GM12878 (cell line): ENCODE results near the gene PAIP1. TPM values are rescaled to one million over a fixed set of nuclear protein-coding genes. Genes with fewer than 3 reads are reported as not detected.

ENCODE experiments used
- ATAC-seq: fragments of 200-7000 bp; cut with Tn5 transposase; 3 replicates; pipeline ENCODE4 v1.9.1; 2020; ENCODE audit warnings: mild to moderate bottlenecking, moderate library complexity
- BruUV-seq: library from RNA; stranded (reverse); fragments of 400-500 nt; replicated peaks from 2 replicates; lab custom pipeline; 2021; lab: Mats Ljungman, UMichigan
- CTCF ChIA-PET: fragments of 300-600 bp; sonication (Branson Sonifier 250); formaldehyde crosslinking; extraction: SDS; loops from one replicate; lab custom pipeline; 2021; ENCODE audit warnings: inconsistent platforms; lab: Yijun Ruan, JAX
- POLR2A ChIA-PET: fragments of 350-600 bp; formaldehyde crosslinking; extraction: SDS; loops from one replicate; lab custom pipeline; 2021; ENCODE audit warnings: inconsistent platforms; lab: Charles Lee
- RAD21 ChIA-PET: fragments of 300-600 bp; sonication (Branson Sonifier 250); formaldehyde crosslinking; loops from one replicate; lab custom pipeline; 2023; ENCODE audit warnings: antibody characterized with exemption; ENCODE audit not compliant: unreplicated experiment; lab: Charles Lee
- SMC1A ChIA-PET: fragments of 300-600 bp; sonication (Branson Sonifier 250); formaldehyde crosslinking; loops from one replicate; lab custom pipeline; 2023; ENCODE audit not compliant: unreplicated experiment, uncharacterized antibody; lab: Charles Lee
- DNase-seq: peaks from one replicate; pipeline ENCODE4 v3.0.0-alpha.2; 2011; ENCODE audit warnings: low read depth, low spot score
- FAIRE-seq: peaks from 3 replicates; lab custom pipeline; 2011; peaks lifted over from hg19 to GRCh38; lab: Jason Lieb, UNC
- H2AFZ ChIP-seq: 2 replicates; pipeline ENCODE4 v1.6.0; 2011; ENCODE audit warnings: low read depth, low read length, control low read depth; ENCODE audit not compliant: control insufficient read depth
- H3K27ac ChIP-seq: 2 replicates; pipeline ENCODE4 v1.5.1; 2011; ENCODE audit warnings: control low read depth; ENCODE audit not compliant: control insufficient read depth, insufficient read depth
- H3K27me3 ChIP-seq, 2 experiments: replicated peaks in 1 of 2; 2 replicates each; pipeline versions ENCODE4 v1.6.0 to v1.6.1; 2011; ENCODE audit warnings: low read length in 1 of 2; ENCODE audit not compliant: control insufficient read depth in 2 of 2, insufficient read depth in 2 of 2
- H3K36me3 ChIP-seq, 2 experiments: 2 replicates each; pipeline ENCODE4 v1.5.1; 2011; ENCODE audit warnings: low read length in 1 of 2; ENCODE audit not compliant: control insufficient read depth in 2 of 2, insufficient read depth in 2 of 2
- H3K4me1 ChIP-seq: 2 replicates; pipeline ENCODE4 v1.6.1; 2011; ENCODE audit warnings: mild to moderate bottlenecking, low read length, moderate library complexity, mixed read lengths; ENCODE audit not compliant: control insufficient read depth, insufficient read depth
- H3K4me2 ChIP-seq: 2 replicates; pipeline ENCODE4 v1.6.0; 2011; ENCODE audit warnings: control low read depth; ENCODE audit not compliant: control insufficient read depth, insufficient read depth
- H3K4me3 ChIP-seq: fragments of 200-600 bp; sonication (generic); 2 replicates; pipeline ENCODE4 v1.5.1; 2016
- H3K79me2 ChIP-seq: 2 replicates; pipeline ENCODE4 v1.6.0; 2011; ENCODE audit warnings: low read length; ENCODE audit not compliant: control insufficient read depth, insufficient read depth
- H3K9ac ChIP-seq: 2 replicates; pipeline ENCODE4 v1.8.0; 2011; ENCODE audit warnings: low read length, control low read depth, mixed read lengths; ENCODE audit not compliant: control insufficient read depth, insufficient read depth
- H3K9me3 ChIP-seq: replicated peaks from 3 replicates; pipeline ENCODE4 v1.5.1; 2011; ENCODE audit warnings: mild to moderate bottlenecking, low read length; ENCODE audit not compliant: control insufficient read depth, insufficient read depth
- H4K20me1 ChIP-seq: 2 replicates; pipeline ENCODE4 v1.6.0; 2011; ENCODE audit not compliant: control insufficient read depth, insufficient read depth
- DPF2 ChIP-seq: fragments of 450-650 bp; IDR thresholded peaks from 2 replicates; pipeline ENCODE4 v1.6.1; 2017; ENCODE audit warnings: mild to moderate bottlenecking
- IKZF2 ChIP-seq, 2 experiments: fragments of 450-650 bp; IDR thresholded peaks; 2 replicates each; pipeline ENCODE4 v1.6.1; 2017; ENCODE audit warnings: mild to moderate bottlenecking in 2 of 2, moderate library complexity in 2 of 2
- JUNB ChIP-seq: IDR thresholded peaks from 2 replicates; pipeline ENCODE4 v1.6.1; 2016; ENCODE audit warnings: antibody characterized with exemption, mild to moderate bottlenecking
- RCOR1 ChIP-seq: conservative IDR thresholded peaks from 2 replicates; pipeline ENCODE4 v1.6.1; 2012; ENCODE audit warnings: low read depth, low read length, improper control_type of control experiment
- RELA ChIP-seq: fragments of 450-650 bp; IDR thresholded peaks from 2 replicates; pipeline ENCODE4 v1.8.0; 2014; ENCODE audit warnings: borderline replicate concordance; ENCODE audit not compliant: partially characterized antibody
- TCF12 ChIP-seq: IDR thresholded peaks from 2 replicates; pipeline ENCODE4 v1.6.1; 2011; ENCODE audit warnings: low read depth, mild to moderate bottlenecking, low read length
- ZNF217 ChIP-seq: fragments of 450-650 bp; IDR thresholded peaks from 2 replicates; pipeline ENCODE4 v1.6.1; 2017; ENCODE audit warnings: antibody characterized with exemption, mild to moderate bottlenecking
- ZNF384 ChIP-seq: IDR thresholded peaks from 2 replicates; pipeline ENCODE4 v1.6.1; 2012; ENCODE audit warnings: low read depth, mild to moderate bottlenecking, low read length, improper control_type of control experiment, borderline replicate concordance
- ZZZ3 ChIP-seq: IDR thresholded peaks from 2 replicates; pipeline ENCODE4 v1.6.1; 2011; ENCODE audit warnings: low read depth; ENCODE audit not compliant: control insufficient read depth, insufficient read length
- WGBS: methylation state at CpG from one replicate; pipeline ENCODE4 v1.1.6; 2016; ENCODE audit warnings: low lambda C conversion rate; ENCODE audit not compliant: insufficient replicate concordance, insufficient coverage; ENCODE audit errors: missing lambda C conversion rate; 5-methylcytosine and 5-hydroxymethylcytosine counted together
- in situ Hi-C: fragments of 300-500 bp; cut with MboI; formaldehyde crosslinking; loops from 9 replicates; pipeline ENCODE4 v1.14.3; 2018; ENCODE audit warnings: mixed read lengths
- intact Hi-C: fragments of 100-400 bp; cut with micrococcal nuclease; formaldehyde crosslinking; loops from one replicate; pipeline ENCODE4 v1.14.2; 2022; ENCODE audit not compliant: unreplicated experiment
- polyA plus RNA-seq, 11 experiments: library from polyadenylated mRNA; depleted of rRNA in 4 of 11; unstranded in 6 of 11; stranded (reverse) in 5 of 11; fragments of >200 nt; fragmentation: Nextera tagmentation in 4 of 11; fragmentation: Illumina TruSeq in 1 of 11; extraction: Ambion mirVana in 4 of 11; extraction: Trizol in 1 of 11; gene quantifications; 1 replicate in 1 of 11; 2 replicates in 10 of 11; pipeline versions ENCODE4 v1.2.1 to v1.2.3, GENCODE V29; 2011 to 2016; ENCODE audit warnings: inconsistent platforms in 2 of 11, missing spikeins in 2 of 11, low read depth in 1 of 11
- total RNA-seq, 4 experiments: library from RNA; depleted of rRNA in 3 of 4; stranded (reverse); fragments of >200 nt in 3 of 4; fragmentation: Illumina TruSeq in 1 of 4; extraction: Trizol in 1 of 4; gene quantifications; 2 replicates each; pipeline versions ENCODE4 v1.2.1 to v1.2.3, GENCODE V29; 2013 to 2021
- TF ChIP-seq, protein P1 (sequence below): fragments of 450-650 bp; IDR thresholded peaks from 2 replicates; pipeline ENCODE4 v1.6.1; 2017; ENCODE audit warnings: mild to moderate bottlenecking
- TF ChIP-seq, protein P2 (sequence below): fragments of 450-650 bp; IDR thresholded peaks from 2 replicates; pipeline ENCODE4 v1.6.1; 2017; ENCODE audit warnings: mild to moderate bottlenecking, low read depth, inconsistent platforms; ENCODE audit not compliant: poor library complexity, severe bottlenecking

The PAIP1 gene
- total and polyA plus RNA-seq, 10 of the 15 experiments (the other 5 are each of a cell fraction or from before 2014, with no cell fraction given), result 37.4 to 90.9 (median 57.0) TPM

DNA sequence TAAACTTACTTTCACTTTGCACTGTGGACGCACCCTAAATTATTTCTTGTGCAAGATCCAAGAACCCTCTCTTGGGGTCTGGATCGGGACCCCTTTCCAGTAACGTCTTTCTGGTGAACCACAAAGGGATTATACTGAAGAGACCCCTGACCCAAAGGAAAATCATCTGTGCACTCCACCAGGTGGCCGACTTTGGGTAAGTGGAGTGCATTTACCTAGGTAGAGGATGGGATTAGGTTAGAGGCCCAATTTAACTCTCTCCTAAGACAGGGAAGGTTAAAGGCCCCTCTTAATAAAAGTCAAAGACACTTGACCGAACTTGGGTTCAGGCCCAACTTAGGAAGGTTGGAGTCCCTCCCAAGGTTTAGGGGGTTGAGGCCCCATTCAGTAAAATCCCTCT lies 8.2 kb upstream of the PAIP1 start (continued):
- no peak for TF ChIP-seq ZNF384
- TF ChIP-seq ZNF217, result no peak
- no peak for TF ChIP-seq RELA
- no peak for TF ChIP-seq JUNB
- TF ChIP-seq DPF2, result no peak

DNA sequence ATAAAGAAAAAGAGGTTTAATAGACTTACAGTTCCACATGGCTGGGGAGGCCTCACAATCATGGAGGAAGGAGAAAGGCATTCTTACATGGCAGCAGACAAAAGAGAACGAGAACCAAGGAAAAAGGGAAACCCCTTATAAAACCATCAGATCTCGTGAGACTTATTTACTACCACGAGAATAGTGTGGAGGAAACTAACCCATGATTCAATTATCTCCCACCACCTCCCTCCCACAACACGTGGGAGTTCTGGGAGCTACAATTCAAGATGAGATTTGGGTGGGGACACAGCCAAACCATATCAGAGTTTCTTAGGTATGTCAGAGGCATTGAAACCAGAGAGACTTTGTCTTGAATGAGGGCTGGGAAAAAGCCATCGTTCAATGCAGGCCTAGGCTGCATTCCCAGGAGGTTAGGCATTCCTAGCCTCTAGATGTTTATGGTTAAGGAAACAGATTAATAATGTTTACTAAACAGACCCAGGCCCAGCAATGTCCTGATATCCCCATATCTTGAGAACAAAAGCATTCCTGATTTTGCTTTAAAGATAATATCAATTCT lies 7.5 kb upstream of the PAIP1 start:
- CTCF ChIA-PET, result interaction anchor here (1.4 kb wide), 1 partner anchor 67 kb away, joined by 3 read pairs; no protein-coding TSS in a partner anchor

More for the DNA sequence above, 7.5 kb upstream of the PAIP1 start:
- in situ Hi-C loops (no loop called here), intact Hi-C loops (no loop called here)
- no TSS peak for BruUV-seq
- 30% methylated on average over 5 of the region's 5 CpGs for WGBS
- Histone ChIP-seq H3K4me2 (no peak overlapping the region), H3K9me3 (no peaks in the 10 kb centered on the region), H3K9ac (no peak overlapping the region), H3K27ac (no peak overlapping the region), H4K20me1 (no peaks in the 10 kb centered on the region), H3K4me1 (no peaks in the 10 kb centered on the region; the same call in 1 of the 2 replicates), H3K36me3 (no peaks in the 10 kb centered on the region), H2AFZ (no peak overlapping the region), H3K4me3 (no peak overlapping the region), H3K79me2 (no peaks in the 10 kb centered on the region), H3K27me3 (no peaks in the 10 kb centered on the region)
- ChIA-PET POLR2A (no interaction called here), SMC1A (no interaction called here), RAD21 (no interaction called here)
- no peak for DNase-seq
- TF ChIP-seq, protein P1, sequence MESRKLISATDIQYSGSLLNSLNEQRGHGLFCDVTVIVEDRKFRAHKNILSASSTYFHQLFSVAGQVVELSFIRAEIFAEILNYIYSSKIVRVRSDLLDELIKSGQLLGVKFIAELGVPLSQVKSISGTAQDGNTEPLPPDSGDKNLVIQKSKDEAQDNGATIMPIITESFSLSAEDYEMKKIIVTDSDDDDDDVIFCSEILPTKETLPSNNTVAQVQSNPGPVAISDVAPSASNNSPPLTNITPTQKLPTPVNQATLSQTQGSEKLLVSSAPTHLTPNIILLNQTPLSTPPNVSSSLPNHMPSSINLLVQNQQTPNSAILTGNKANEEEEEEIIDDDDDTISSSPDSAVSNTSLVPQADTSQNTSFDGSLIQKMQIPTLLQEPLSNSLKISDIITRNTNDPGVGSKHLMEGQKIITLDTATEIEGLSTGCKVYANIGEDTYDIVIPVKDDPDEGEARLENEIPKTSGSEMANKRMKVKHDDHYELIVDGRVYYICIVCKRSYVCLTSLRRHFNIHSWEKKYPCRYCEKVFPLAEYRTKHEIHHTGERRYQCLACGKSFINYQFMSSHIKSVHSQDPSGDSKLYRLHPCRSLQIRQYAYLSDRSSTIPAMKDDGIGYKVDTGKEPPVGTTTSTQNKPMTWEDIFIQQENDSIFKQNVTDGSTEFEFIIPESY, result no peak
- TF ChIP-seq IKZF2 (IDR thresholded peaks at IDR 0.05), result no peak
- TF ChIP-seq, protein P2, sequence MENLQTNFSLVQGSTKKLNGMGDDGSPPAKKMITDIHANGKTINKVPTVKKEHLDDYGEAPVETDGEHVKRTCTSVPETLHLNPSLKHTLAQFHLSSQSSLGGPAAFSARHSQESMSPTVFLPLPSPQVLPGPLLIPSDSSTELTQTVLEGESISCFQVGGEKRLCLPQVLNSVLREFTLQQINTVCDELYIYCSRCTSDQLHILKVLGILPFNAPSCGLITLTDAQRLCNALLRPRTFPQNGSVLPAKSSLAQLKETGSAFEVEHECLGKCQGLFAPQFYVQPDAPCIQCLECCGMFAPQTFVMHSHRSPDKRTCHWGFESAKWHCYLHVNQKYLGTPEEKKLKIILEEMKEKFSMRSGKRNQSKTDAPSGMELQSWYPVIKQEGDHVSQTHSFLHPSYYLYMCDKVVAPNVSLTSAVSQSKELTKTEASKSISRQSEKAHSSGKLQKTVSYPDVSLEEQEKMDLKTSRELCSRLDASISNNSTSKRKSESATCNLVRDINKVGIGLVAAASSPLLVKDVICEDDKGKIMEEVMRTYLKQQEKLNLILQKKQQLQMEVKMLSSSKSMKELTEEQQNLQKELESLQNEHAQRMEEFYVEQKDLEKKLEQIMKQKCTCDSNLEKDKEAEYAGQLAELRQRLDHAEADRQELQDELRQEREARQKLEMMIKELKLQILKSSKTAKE, result no peak
- no peak for TF ChIP-seq RCOR1
- no peak for TF ChIP-seq TCF12
- TF ChIP-seq ZZZ3, result no peak
- FAIRE-seq, result no peak
- no peak for ATAC-seq
